Measurements from ENCODE around the gene ZNF263. TPM values are rescaled to one million over a fixed set of nuclear protein-coding genes. Genes with fewer than 3 reads are reported as not detected.

Gene ZNF263
- total and polyA plus RNA-seq, 9 of the 15 experiments (the other 6 are each of a cell fraction or from before 2014, with no cell fraction given), result 4.6 to 48.3 (median 31.8) TPM

GRCh38 chr16:3305109-3306068, 22.1 kb downstream of the ZNF263 start, which contains the start of the genes TIGD7 and ZNF75A (continued):
- TF ChIP-seq E2F5 (CRISPR knock-in tag; IDR thresholded peaks at IDR 0.05) (peak; percentile 39; the same call in 1 of the 2 replicates), SOX6 (IDR thresholded peaks at IDR 0.05) (peak; percentile 80), NFIC (IDR thresholded peaks at IDR 0.05) (peak; percentile 34; the same call in 1 of the 2 replicates), ID3 (CRISPR knock-in tag; IDR thresholded peaks at IDR 0.05) (no peak), ID3 (tag; IDR thresholded peaks at IDR 0.05) (0 out of 2 replicates have a peak, but pooled peaks have one; percentile 14), TEAD1 (CRISPR knock-in tag; IDR thresholded peaks at IDR 0.05) (peak in 1 of 2 experiments; percentile 60; a peak in 2 of 4 replicates), CAMTA2 (CRISPR knock-in tag; conservative IDR thresholded peaks at IDR 0.05) (no peak), REST (IDR thresholded peaks at IDR 0.05; ENCODE audit: borderline replicate concordance) (peak; percentile 28; the same call in 1 of the 2 replicates), REST (CRISPR knock-in tag; IDR thresholded peaks at IDR 0.05; ENCODE audit: low read depth) (no peak), DMBX1 (CRISPR knock-in tag; IDR thresholded peaks at IDR 0.05; ENCODE audit: borderline replicate concordance) (0 out of 2 replicates have a peak, but pooled peaks have one; percentile 29), CBX5 (IDR thresholded peaks at IDR 0.05; ENCODE audit: borderline replicate concordance, low read depth) (peak; percentile 43; the same call in 1 of the 2 replicates), SIN3B (IDR thresholded peaks at IDR 0.05; ENCODE audit: low read depth) (peak; percentile 80), FOXK1 (CRISPR knock-in tag; IDR thresholded peaks at IDR 0.05; ENCODE audit: borderline replicate concordance) (0 out of 2 replicates have a peak, but pooled peaks have one; percentile 46), KDM5B (IDR thresholded peaks at IDR 0.05; ENCODE audit: insufficient replicate concordance, low read depth, low read length) (peak; percentile 93), TRIM25 (IDR thresholded peaks at IDR 0.05; ENCODE audit: borderline replicate concordance) (no peak)
